Activated T-helper 2 cell treated with anti-CD3 and anti-CD28 coated beads, Interferon-gamma antibody, Interleukin-2, Interleukin-4, amounts not matched to agents 10 μg/mL and 5 μg/mL and 100 μg/mL, durations not matched to agents 14 hours and 24 hours and 36 hours (primary cell): ENCODE data around the gene CRABP1. TPM values are rescaled to one million over a fixed set of nuclear protein-coding genes. Genes with fewer than 3 reads are reported as not detected.

ENCODE experiments used
- DNase-seq: peaks from one replicate; pipeline ENCODE4 v3.0.0; 2021; ENCODE audit warnings: low spot score
- H3K27ac Mint-ChIP-seq: one replicate; pipeline ENCODE4 v1.8.0; 2021; ENCODE audit warnings: mixed read lengths
- H3K27me3 Mint-ChIP-seq: one replicate; pipeline ENCODE4 v1.8.0; 2021; ENCODE audit warnings: low read depth, mixed read lengths
- H3K36me3 Mint-ChIP-seq: one replicate; pipeline ENCODE4 v1.8.0; 2021; ENCODE audit warnings: low read depth, mixed read lengths
- H3K4me1 Mint-ChIP-seq: one replicate; pipeline ENCODE4 v1.8.0; 2021; ENCODE audit warnings: low read depth, mixed read lengths
- H3K4me3 Mint-ChIP-seq: one replicate; pipeline ENCODE4 v1.8.0; 2021; ENCODE audit warnings: low read depth, mild to moderate bottlenecking, moderate library complexity, mixed read lengths
- H3K9me3 Mint-ChIP-seq: one replicate; pipeline ENCODE4 v1.8.0; 2021; ENCODE audit warnings: mixed read lengths
- intact Hi-C: fragments of 100-400 bp; cut with micrococcal nuclease; formaldehyde crosslinking; loops from one replicate; pipeline ENCODE4 v1.15.1; 2023
- total RNA-seq: library from RNA; stranded (reverse); gene quantifications from 2 replicates; pipeline ENCODE4 v1.2.3, GENCODE V29; 2022

Gene CRABP1
- 0.57 TPM in 1 of 2 replicates, not detected in the other for total RNA-seq

- Mint-ChIP-seq H3K36me3 (no peaks in the 10 kb centered on the region), H3K9me3 (no peaks in the 10 kb centered on the region), H3K27me3 (peaks cover 55% of the 10 kb centered on the region), H3K4me3 (no peak within 1 kb of the TSS), H3K4me1 (no peaks in the 10 kb centered on the region), H3K27ac (no peak within 1 kb of the TSS)
- intact Hi-C loops, result no loop called here
- DNase-seq, result no peak
Observed at GRCh38 chr15:78340231-78341056, at the start of gene CRABP1. Gene CRABP1, plus strand, starts transcription at chr15:78340353. Its CDS starts 76 bp downstream, at chr15:78340429.

DNA sequence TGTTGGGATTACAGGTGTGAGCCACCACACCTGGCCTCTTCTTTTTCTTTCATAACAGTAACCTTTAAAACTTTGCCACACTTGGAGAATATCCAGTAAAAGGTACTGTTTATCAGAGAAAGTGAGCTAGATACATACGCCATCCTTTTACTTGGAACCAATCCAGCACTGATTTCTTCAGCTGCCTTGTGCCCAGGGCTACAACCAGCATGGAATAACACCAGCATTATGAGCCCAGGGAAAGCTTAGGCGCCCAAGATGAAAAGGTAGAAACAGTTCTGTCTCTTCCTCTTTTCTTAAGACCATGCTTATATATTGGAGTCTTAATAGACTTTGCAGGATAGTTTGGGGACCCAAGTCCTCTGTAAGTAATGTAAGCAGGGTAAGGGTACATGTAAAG is 49.1 kb upstream of the CRABP1 start:
- Mint-ChIP-seq H3K9me3 (no peaks in the 10 kb centered on the region), H3K27ac (no peak overlapping the region), H3K4me1 (peaks cover 2% of the 10 kb centered on the region), H3K27me3 (no peaks in the 10 kb centered on the region), H3K4me3 (no peak overlapping the region), H3K36me3 (peaks cover 49% of the 10 kb centered on the region)
- intact Hi-C loops, result no loop called here
- DNase-seq, result no peak

GRCh38 chr15:78291698-78292097 is 48.5 kb upstream of the CRABP1 start:
- Mint-ChIP-seq H3K36me3 (peaks cover 43% of the 10 kb centered on the region), H3K4me1 (peaks cover 2% of the 10 kb centered on the region), H3K27me3 (no peaks in the 10 kb centered on the region), H3K4me3 (no peak overlapping the region), H3K9me3 (no peaks in the 10 kb centered on the region), H3K27ac (no peak overlapping the region)
- no peak for DNase-seq
- intact Hi-C loops, result no loop called here

GRCh38 chr15:78292219-78292618 is 47.9 kb upstream of the CRABP1 start:
- peaks cover 5% of the 10 kb centered on the region for H3K4me1 Mint-ChIP-seq
- H3K9me3 Mint-ChIP-seq, result no peaks in the 10 kb centered on the region
- no peak for DNase-seq
- H3K4me3 Mint-ChIP-seq, result no peak overlapping the region
- intact Hi-C loops, result no loop called here
- H3K36me3 Mint-ChIP-seq, result peaks cover 41% of the 10 kb centered on the region
- H3K27ac Mint-ChIP-seq, result no peak overlapping the region
- no peaks in the 10 kb centered on the region for H3K27me3 Mint-ChIP-seq

DNA sequence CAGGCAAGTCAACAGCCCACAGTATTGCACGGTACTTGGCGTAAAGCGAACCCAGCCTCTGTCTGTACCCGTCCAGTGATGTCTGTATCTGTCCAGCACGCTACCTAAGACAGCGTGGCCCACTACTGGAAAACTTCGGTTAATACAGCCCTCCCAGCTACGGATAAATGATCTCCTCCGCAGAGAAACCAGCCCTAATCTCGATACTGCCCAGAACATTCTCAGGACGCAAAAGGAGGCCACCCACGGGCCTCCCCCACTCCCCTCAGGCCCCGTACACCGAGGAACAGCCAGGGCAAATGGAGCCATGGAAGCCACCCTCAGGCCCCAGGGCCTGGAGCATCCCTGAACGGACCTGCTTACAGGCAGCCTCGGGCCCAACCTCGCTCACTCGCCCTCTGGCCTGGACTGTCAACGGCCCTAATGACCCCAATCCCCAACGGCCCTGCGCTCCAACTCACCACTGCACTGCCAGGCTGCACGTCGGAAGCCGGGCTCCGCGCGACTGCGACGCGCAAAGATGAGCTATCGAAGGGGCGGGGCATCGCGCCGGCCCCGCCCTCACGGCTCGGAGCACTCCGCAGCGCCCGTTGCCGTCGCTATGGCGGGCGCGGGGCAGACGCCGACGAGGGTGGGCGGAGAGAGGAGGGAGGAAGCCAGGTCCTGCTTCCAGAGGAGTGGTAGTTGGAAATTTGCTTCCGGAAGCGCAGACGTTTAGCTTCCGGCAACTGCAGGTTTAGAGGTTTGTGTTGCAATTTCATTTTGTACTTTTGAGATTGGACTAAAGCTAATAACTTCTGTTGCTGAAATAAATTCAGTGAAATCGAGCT is 40.8 kb upstream of the CRABP1 start, which contains the start of gene SKIC8:
SKIC8 (minus strand) TSS at position 509 of the 830 bp plus-strand sequence. CDS start 3,923 bp downstream, outside the sequence.
- H3K4me1 Mint-ChIP-seq, result peaks cover 13% of the 10 kb centered on the region
- DNase-seq, result peak; percentile 90
- H3K4me3 Mint-ChIP-seq, result peak within 1 kb of the TSS; percentile 98
- H3K27ac Mint-ChIP-seq, result peak within 1 kb of the TSS; percentile 92
- peaks cover 5% of the 10 kb centered on the region for H3K36me3 Mint-ChIP-seq
- no peaks in the 10 kb centered on the region for H3K9me3 Mint-ChIP-seq
- H3K27me3 Mint-ChIP-seq, result no peaks in the 10 kb centered on the region
- intact Hi-C loops, result loop anchor here (5.0 kb wide), 1 partner anchor 138 kb away; the partner anchor contains the start of gene IREB2

GRCh38 chr15:78301326-78301725 is 38.8 kb upstream of the CRABP1 start:
- peaks cover 11% of the 10 kb centered on the region for H3K4me1 Mint-ChIP-seq
- no peak overlapping the region for H3K4me3 Mint-ChIP-seq
- no peak for DNase-seq
- intact Hi-C loops, result no loop called here
- H3K9me3 Mint-ChIP-seq, result no peaks in the 10 kb centered on the region
- H3K36me3 Mint-ChIP-seq, result no peaks in the 10 kb centered on the region
- H3K27me3 Mint-ChIP-seq, result no peaks in the 10 kb centered on the region
- no peak overlapping the region for H3K27ac Mint-ChIP-seq

DNA sequence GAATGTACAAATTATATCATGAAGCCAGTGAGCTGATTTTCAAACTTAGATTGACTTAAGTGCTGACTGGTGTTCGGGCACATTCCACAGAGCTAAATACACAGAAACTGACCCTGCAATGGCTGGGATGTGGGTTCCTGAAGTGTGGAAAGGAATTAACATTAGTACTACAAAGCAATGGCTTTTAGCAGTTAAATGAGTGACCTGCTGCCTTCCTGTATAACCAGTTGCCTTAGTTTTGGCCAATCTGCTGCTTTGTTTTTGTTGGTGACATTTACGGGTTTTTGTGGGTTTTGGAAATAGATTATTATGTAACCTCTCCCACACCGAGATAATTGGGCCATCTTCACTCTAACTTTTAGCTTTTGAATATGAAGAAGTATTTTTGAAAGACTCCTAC is 38.3 kb upstream of the CRABP1 start:
- H3K27me3 Mint-ChIP-seq, result no peaks in the 10 kb centered on the region
- peaks cover 11% of the 10 kb centered on the region for H3K4me1 Mint-ChIP-seq
- H3K9me3 Mint-ChIP-seq, result no peaks in the 10 kb centered on the region
- H3K4me3 Mint-ChIP-seq, result no peak overlapping the region
- no peaks in the 10 kb centered on the region for H3K36me3 Mint-ChIP-seq
- intact Hi-C loops, result no loop called here
- no peak overlapping the region for H3K27ac Mint-ChIP-seq
- no peak for DNase-seq

DNA sequence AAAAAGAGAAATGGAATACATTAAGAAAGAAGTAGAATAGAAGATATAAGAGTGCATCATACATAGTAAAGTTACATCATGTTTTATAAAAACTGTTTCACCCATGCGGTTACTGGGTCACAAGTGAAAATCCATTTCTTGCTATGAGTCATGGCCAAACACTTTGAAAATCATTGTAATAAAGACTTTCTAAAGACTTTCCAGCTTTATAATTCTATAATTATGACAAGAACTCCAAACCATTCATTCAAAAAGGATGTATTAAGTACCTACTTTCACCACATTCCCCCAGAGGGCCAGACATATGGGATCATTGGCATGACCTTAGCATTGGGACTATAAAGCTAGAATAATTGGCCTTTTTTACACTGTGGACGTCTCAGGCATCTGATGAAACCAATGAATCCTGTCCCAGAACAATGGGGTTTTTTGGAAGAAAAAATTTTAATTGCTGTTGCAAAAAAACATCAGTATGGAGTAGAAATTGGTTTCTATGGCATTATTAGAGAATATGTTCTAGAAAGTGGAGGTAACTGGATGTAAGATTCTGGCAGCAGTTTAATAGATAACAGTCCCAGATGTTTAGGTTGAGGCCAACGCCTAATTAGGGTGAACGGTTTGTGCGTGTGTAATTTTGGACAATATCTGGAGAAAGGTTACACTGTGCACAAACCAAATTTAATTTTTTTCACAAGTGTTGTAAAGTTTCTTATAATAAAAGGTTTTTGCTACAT is 37.4 kb upstream of the CRABP1 start:
- Mint-ChIP-seq H3K27me3 (no peaks in the 10 kb centered on the region), H3K4me3 (no peak overlapping the region)
- no peak for DNase-seq

DNA sequence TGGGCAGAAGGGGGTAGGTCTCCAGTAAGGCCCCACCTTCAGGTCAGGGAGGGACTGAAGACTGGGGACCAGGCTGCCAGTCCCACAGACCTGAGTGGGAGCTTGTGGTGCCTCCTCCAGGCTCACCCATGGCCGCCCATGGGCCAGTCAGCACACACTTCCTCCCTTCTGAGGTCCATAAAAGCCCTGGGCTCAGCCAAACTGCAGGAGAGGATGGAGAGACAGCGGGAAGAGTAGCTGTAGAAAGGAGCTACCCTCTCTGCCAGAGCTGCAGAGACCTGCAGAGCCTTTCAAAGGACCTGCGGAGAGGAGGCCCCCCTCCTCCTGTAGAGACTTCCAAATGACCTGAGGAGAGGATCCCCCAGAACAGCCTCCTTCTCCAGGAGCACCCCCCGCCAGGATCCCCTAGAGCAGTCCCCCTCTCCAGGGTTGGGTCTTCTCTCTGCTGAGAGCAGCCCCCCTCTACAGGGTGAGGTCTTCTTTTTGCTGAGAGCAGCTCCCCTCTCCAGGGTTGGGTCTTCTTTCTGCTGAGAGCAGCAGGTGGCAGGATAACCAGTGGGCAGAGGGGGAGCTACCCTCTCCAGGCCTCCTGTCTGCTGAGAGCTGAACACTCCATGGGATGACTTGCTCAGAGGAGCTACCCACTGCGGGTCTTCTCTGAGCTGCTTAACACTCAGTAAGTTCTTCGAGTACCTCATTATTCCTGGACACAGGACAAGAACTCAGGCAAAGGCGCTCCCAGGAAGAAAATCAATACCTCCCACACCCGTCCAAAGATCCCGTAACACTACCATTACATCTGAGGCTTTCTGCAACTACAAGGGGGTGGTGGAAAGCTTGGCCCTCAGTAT is 35.7 kb upstream of the CRABP1 start:
- peaks cover 6% of the 10 kb centered on the region for H3K4me1 Mint-ChIP-seq
- no peaks in the 10 kb centered on the region for H3K36me3 Mint-ChIP-seq

More for the DNA sequence above, 37.4 kb upstream of the CRABP1 start:
- Mint-ChIP-seq H3K4me1 (peaks cover 8% of the 10 kb centered on the region), H3K36me3 (no peaks in the 10 kb centered on the region), H3K9me3 (no peaks in the 10 kb centered on the region), H3K27ac (no peak overlapping the region)
- intact Hi-C loops, result no loop called here

DNA sequence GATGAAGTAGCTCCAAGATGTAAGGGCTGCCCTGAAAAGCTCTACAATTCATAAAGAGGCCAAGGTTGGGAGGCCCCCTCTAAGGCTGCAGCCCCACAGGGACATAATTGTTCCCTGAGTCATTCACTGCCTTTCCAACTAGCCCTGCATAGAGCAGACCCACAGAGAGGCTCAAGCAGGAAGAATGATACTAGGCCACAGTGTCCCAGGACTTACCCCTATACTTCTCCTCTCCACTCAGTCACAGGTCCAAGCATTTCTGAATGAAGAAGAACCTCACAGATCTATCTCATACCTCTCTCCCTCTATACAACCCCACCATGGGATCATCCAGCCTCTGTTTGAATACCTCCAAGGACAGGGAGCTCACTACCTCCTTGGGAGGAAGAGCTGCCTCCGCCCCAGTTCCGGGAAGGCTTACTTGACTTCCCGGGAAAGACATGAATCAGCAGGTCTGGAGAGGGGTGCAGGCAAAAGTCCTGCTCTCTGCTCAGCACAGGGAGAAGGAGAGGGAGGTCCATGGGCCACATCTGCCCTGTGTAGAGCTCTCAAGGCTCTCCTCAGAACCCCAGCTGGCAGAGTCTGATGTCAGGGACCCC is 33.9 kb upstream of the CRABP1 start:
- H3K27me3 Mint-ChIP-seq, result no peaks in the 10 kb centered on the region
- peaks cover 6% of the 10 kb centered on the region for H3K4me1 Mint-ChIP-seq
- H3K36me3 Mint-ChIP-seq, result no peaks in the 10 kb centered on the region
- DNase-seq, result no peak
- no peak overlapping the region for H3K4me3 Mint-ChIP-seq
- intact Hi-C loops, result no loop called here
- no peaks in the 10 kb centered on the region for H3K9me3 Mint-ChIP-seq
- no peak overlapping the region for H3K27ac Mint-ChIP-seq

More for the DNA sequence above, 35.7 kb upstream of the CRABP1 start:
- intact Hi-C loops, result no loop called here
- H3K27me3 Mint-ChIP-seq, result no peaks in the 10 kb centered on the region
- H3K9me3 Mint-ChIP-seq, result no peaks in the 10 kb centered on the region
- H3K27ac Mint-ChIP-seq, result no peak overlapping the region
- no peak for DNase-seq
- H3K4me3 Mint-ChIP-seq, result no peak overlapping the region

GRCh38 chr15:78307976-78308375 is 32.2 kb upstream of the CRABP1 start:
- Mint-ChIP-seq H3K4me3 (no peak overlapping the region), H3K27me3 (no peaks in the 10 kb centered on the region), H3K27ac (no peak overlapping the region), H3K9me3 (no peaks in the 10 kb centered on the region), H3K36me3 (no peaks in the 10 kb centered on the region), H3K4me1 (no peaks in the 10 kb centered on the region)
- DNase-seq, result no peak
- intact Hi-C loops, result loop anchor here (2.0 kb wide), 2 partner anchors 115 to 403 kb away; no protein-coding TSS in a partner anchor
